H1 (cell line): ENCODE results near the gene BHMT2. TPM values are rescaled to one million over a fixed set of nuclear protein-coding genes. Genes with fewer than 3 reads are reported as not detected.

Source experiments
- POU5F1 ChIP-seq: IDR thresholded peaks from 2 replicates; pipeline ENCODE4 v1.6.1; 2011; ENCODE audit warnings: low read depth, mild to moderate bottlenecking, low read length, moderate library complexity
- SP1 ChIP-seq: IDR thresholded peaks from 2 replicates; pipeline ENCODE4 v1.6.1; 2011; ENCODE audit warnings: low read depth, low read length
- TAF7 ChIP-seq: optimal IDR thresholded peaks from 2 replicates; pipeline ENCODE3; 2011; ENCODE audit warnings: low read depth, mild to moderate bottlenecking, inconsistent platforms, low read length, moderate library complexity, borderline replicate concordance
- polyA plus RNA-seq, 7 experiments: library from polyadenylated mRNA; depleted of rRNA in 3 of 7; stranded (reverse) in 5 of 7; unstranded in 2 of 7; fragments of >200 nt in 5 of 7; fragments of 200-250 nt in 2 of 7; gene quantifications; 1 replicate in 5 of 7; 2 replicates in 1 of 7; 4 replicates in 1 of 7; pipeline versions ENCODE4 v1.2.1 to v1.2.3, GENCODE V29; 2011 to 2013; ENCODE audit warnings: missing spikeins in 2 of 7, mixed read lengths in 2 of 7
- total RNA-seq: library from RNA; stranded (reverse); fragmentation: NEBNext Ultra II Directional; extraction: Animal tissue kit (Norgen Biotek cat#: 25700); gene quantifications from 2 replicates; pipeline ENCODE4 v1.2.1, GENCODE V29; 2021
- TF ChIP-seq, protein P1 (sequence below): IDR thresholded peaks from 2 replicates; pipeline ENCODE4 v1.6.1; 2012; ENCODE audit warnings: inconsistent platforms

Gene BHMT2
- total and polyA plus RNA-seq, 2 of the 8 experiments (the other 6 are each of a cell fraction or from before 2014, with no cell fraction given), result 0.11 TPM; not detected in 1

DNA sequence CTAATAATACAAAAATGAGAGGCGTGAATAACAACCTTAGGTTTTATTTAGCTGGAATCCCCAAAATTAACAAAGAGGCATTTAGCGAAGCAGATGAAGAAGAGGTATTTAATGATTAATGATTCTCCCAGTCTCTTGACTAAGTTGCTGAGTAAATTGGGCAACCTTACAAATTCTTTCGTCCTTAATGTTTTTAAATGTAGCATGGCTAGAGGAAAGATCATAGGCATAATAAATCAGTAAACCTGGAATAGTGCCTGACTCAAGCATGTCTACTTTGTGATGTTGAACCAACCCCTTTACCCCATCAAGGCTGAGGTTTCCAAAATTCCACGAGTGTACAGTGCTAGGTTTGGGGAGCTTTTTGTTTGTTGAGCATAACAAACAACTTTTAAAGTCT lies 49.9 kb downstream of the BHMT2 start (continued):
- TF ChIP-seq, protein P1, sequence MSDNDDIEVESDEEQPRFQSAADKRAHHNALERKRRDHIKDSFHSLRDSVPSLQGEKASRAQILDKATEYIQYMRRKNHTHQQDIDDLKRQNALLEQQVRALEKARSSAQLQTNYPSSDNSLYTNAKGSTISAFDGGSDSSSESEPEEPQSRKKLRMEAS, result no peak
- TF ChIP-seq SP1 (no peak), POU5F1 (no peak), TAF7 (no peak)
